SU-DHL-6 (cell line): Measurements from ENCODE around the gene TUBB6.

Experiments used
- EZH2phosphoT487 ChIP-seq: fragments of 200-600 bp; sonication (generic), shearing (Covaris generic); conservative IDR thresholded peaks from 2 replicates; pipeline ENCODE4 v1.6.1; 2018; ENCODE audit warnings: mild to moderate bottlenecking, antibody characterized with exemption, low read length, moderate library complexity, mixed read lengths
- TF ChIP-seq, protein P1 (sequence below): fragments of 200-600 bp; sonication (generic); IDR thresholded peaks from one replicate; pipeline ENCODE4 v1.5.1; 2017; ENCODE audit warnings: antibody characterized with exemption, mild to moderate bottlenecking, low read length, moderate library complexity; ENCODE audit not compliant: insufficient read depth, poor library complexity, severe bottlenecking

DNA sequence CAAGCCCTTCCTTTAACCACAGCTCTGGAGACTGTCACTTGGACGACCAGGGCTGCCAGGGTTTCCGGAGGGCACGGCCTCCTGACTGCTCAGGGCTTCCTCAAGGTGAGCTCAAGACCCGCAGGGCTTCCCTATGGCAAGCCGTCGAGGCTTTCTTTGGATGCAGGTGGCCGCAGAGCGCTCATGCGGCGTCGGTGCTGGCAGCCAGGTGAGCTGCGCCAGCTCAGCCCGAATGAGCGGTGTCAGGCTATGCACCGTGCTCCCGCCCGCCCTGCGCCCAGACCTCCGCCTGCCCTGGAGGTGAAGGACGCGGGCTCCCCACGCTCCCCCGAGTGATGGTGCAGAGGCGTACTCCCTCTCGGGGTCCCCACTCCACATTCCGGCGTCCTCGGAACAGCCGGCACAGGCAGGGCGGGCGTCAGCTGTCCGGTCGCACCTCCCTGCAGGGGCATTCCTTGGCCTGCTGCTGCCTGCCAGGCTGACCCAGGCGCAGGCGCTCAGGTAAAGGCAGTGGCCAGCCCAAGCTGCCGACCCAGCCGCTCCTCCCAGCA is 20.8 kb upstream of the TUBB6 start:
- TF ChIP-seq, protein P1, sequence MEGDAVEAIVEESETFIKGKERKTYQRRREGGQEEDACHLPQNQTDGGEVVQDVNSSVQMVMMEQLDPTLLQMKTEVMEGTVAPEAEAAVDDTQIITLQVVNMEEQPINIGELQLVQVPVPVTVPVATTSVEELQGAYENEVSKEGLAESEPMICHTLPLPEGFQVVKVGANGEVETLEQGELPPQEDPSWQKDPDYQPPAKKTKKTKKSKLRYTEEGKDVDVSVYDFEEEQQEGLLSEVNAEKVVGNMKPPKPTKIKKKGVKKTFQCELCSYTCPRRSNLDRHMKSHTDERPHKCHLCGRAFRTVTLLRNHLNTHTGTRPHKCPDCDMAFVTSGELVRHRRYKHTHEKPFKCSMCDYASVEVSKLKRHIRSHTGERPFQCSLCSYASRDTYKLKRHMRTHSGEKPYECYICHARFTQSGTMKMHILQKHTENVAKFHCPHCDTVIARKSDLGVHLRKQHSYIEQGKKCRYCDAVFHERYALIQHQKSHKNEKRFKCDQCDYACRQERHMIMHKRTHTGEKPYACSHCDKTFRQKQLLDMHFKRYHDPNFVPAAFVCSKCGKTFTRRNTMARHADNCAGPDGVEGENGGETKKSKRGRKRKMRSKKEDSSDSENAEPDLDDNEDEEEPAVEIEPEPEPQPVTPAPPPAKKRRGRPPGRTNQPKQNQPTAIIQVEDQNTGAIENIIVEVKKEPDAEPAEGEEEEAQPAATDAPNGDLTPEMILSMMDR: no peak
- no peak for TF ChIP-seq EZH2phosphoT487
